CD4-positive, CD25-positive, alpha-beta regulatory T cell (primary cell): ENCODE results near the gene ARHGAP22. TPM values are rescaled to one million over a fixed set of nuclear protein-coding genes. Genes with fewer than 3 reads are reported as not detected.
"Not testable (repeated sequence)": the region's sequence is repeated elsewhere in the genome, so short reads cannot be mapped to it uniquely, and the experiment has no call there.

Source experiments
- ATAC-seq, 2 donors: fragments of 150-1000 bp; cut with Tn5 transposase; one replicate each; pipeline ENCODE4 v1.10.0; 2021; ENCODE audit warnings: low read depth in 2 of 2, moderate number of reproducible peaks in 2 of 2, moderate library complexity in 1 of 2
- DNase-seq, 3 donors: peaks; one replicate each; pipeline versions ENCODE4 v3.0.0 to v3.0.0-alpha.2; 2012 to 2022; ENCODE audit warnings: mixed read lengths in 1 of 3
- H3K27ac ChIP-seq: one replicate; pipeline ENCODE4 v1.7.0; 2013; ENCODE audit warnings: mild to moderate bottlenecking, low read length; ENCODE audit not compliant: insufficient read depth, poor library complexity, severe bottlenecking
- H3K27me3 ChIP-seq: one replicate; pipeline ENCODE4 v1.7.0; 2013; ENCODE audit warnings: low read length; ENCODE audit not compliant: control insufficient read depth, insufficient read depth
- H3K36me3 ChIP-seq: one replicate; pipeline ENCODE4 v1.7.0; 2013; ENCODE audit warnings: mild to moderate bottlenecking, low read length, moderate library complexity; ENCODE audit not compliant: control insufficient read depth, insufficient read depth
- H3K4me1 ChIP-seq: 2 replicates; pipeline ENCODE4 v1.7.0; 2013; ENCODE audit warnings: mild to moderate bottlenecking, low read length; ENCODE audit not compliant: insufficient read depth, control insufficient read depth, poor library complexity, severe bottlenecking
- H3K4me3 ChIP-seq: one replicate; pipeline ENCODE4 v1.7.0; 2013; ENCODE audit warnings: low read depth, mild to moderate bottlenecking, low read length, moderate library complexity
- H3K9me3 ChIP-seq, 2 experiments: 1 replicate in 1 of 2; 2 replicates in 1 of 2; pipeline ENCODE4 v1.7.0; 2013; ENCODE audit warnings: low read length in 2 of 2, mild to moderate bottlenecking in 1 of 2, moderate library complexity in 1 of 2; ENCODE audit not compliant: control insufficient read depth in 2 of 2
- H3K27ac Mint-ChIP-seq, 3 donors: one replicate each; pipeline ENCODE4 v1.8.0; 2020 to 2022; ENCODE audit warnings: mild to moderate bottlenecking in 3 of 3, mixed read lengths in 3 of 3, moderate library complexity in 2 of 3
- H3K27me3 Mint-ChIP-seq: one replicate; pipeline ENCODE4 v1.8.0; 2022; ENCODE audit warnings: mild to moderate bottlenecking, mixed read lengths
- H3K36me3 Mint-ChIP-seq: one replicate; pipeline ENCODE4 v1.8.0; 2020; ENCODE audit warnings: mixed read lengths
- H3K4me1 Mint-ChIP-seq, 4 donors: one replicate each; pipeline ENCODE4 v1.8.0; 2020 to 2022; ENCODE audit warnings: mixed read lengths in 4 of 4, mild to moderate bottlenecking in 1 of 4
- H3K4me3 Mint-ChIP-seq, 4 donors: one replicate each; pipeline ENCODE4 v1.8.0; 2020 to 2022; ENCODE audit warnings: mild to moderate bottlenecking in 4 of 4, mixed read lengths in 4 of 4, moderate library complexity in 3 of 4
- H3K9me3 Mint-ChIP-seq, 7 donors: one replicate each; pipeline ENCODE4 v1.8.0; 2020 to 2022; ENCODE audit warnings: mixed read lengths in 7 of 7, mild to moderate bottlenecking in 3 of 7, moderate library complexity in 2 of 7
- polyA plus RNA-seq, 4 donors: library from polyadenylated mRNA; unstranded; fragments of 300-500 nt; fragmentation: Illumina TruSeq; gene quantifications; one replicate each; pipeline ENCODE4 v1.2.3, GENCODE V29; 2021
- total RNA-seq: library from RNA; stranded (reverse); gene quantifications from one replicate; pipeline ENCODE4 v1.2.3, GENCODE V29; 2022

Gene ARHGAP22
- total and polyA plus RNA-seq, 5 donors from 2014 or later, result 0.42 TPM; not detected in 4

DNA sequence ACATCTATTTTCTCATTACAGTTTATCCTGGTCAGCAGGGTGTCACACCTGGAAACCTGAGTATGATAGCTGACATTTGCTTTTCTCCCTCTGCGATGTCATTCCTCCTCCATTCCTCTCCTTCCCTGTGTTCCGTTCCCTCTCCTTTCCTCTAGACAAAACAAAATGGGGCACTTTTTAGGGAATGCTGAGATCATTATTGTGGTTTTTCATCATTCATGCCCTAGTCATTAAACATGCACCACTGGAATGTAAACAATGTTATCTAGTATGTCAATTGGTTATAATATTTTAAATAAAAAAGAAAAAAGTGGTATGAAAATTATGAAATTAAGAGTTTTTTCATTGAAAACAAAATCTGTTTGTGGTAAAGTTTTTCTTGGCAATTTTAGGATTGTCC, 165.8 kb downstream of the ARHGAP22 start:
- no peak for DNase-seq
- Mint-ChIP-seq H3K36me3 (peaks cover 16% of the 10 kb centered on the region), H3K27ac (peak overlapping the region in 1 of 3 donors; percentile 87), H3K4me1 (peaks cover 0 to 5% (median 0%) of the 10 kb centered on the region in 4 donors), H3K27me3 (no peaks in the 10 kb centered on the region), H3K4me3 (no peak overlapping the region), H3K9me3 (no peaks in the 10 kb centered on the region)
- H3K9me3 ChIP-seq, result no peaks in the 10 kb centered on the region
- H3K27ac ChIP-seq, result no peak overlapping the region
- H3K4me3 ChIP-seq, result no peak overlapping the region
- H3K27me3 ChIP-seq, result no peaks in the 10 kb centered on the region
- H3K36me3 ChIP-seq, result peaks cover 8% of the 10 kb centered on the region
- no peak for ATAC-seq
- no peaks in the 10 kb centered on the region for H3K4me1 ChIP-seq

- DNase-seq (no peak), ATAC-seq (no peak)
- H3K27ac Mint-ChIP-seq, result no peak overlapping the region
- H3K4me3 Mint-ChIP-seq, result no peak overlapping the region
- Histone ChIP-seq H3K36me3 (peaks cover 14% of the 10 kb centered on the region), H3K27ac (no peak overlapping the region), H3K4me3 (no peak overlapping the region), H3K27me3 (no peaks in the 10 kb centered on the region), H3K9me3 (no peaks in the 10 kb centered on the region), H3K4me1 (no peaks in the 10 kb centered on the region)
- peaks cover 23% of the 10 kb centered on the region for H3K36me3 Mint-ChIP-seq
- no peaks in the 10 kb centered on the region for H3K27me3 Mint-ChIP-seq
- H3K9me3 Mint-ChIP-seq, result no peaks in the 10 kb centered on the region
- no peaks in the 10 kb centered on the region for H3K4me1 Mint-ChIP-seq
Observed at GRCh38 chr10:48437546-48437945, 167.3 kb downstream of the ARHGAP22 start.

DNA sequence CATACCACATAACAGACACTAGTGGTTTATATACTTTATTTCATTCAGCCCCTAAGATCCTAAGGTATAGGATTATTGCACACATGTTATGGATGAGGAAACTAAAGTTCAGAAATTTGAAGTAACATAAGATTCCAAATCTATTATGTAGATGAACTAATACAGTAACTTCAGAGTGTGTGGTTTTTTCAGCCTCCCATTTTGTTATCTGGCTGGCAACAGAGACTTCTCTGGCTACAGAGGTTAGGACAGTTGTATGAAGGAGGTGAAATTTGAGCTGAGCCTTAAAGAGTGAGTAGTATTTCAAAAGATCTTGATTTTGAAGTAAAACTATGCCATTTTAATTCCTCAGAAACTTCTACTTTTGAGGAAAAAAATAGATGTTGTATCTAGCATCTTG, 173.0 kb downstream of the ARHGAP22 start:
- Mint-ChIP-seq H3K27ac (no peak overlapping the region), H3K9me3 (peaks cover 0 to 2% (median 0%) of the 10 kb centered on the region in 7 donors), H3K27me3 (no peaks in the 10 kb centered on the region), H3K4me1 (peaks cover 0 to 5% (median 0%) of the 10 kb centered on the region in 4 donors), H3K4me3 (no peak overlapping the region), H3K36me3 (peaks cover 48% of the 10 kb centered on the region)
- ATAC-seq, result no peak
- Histone ChIP-seq H3K27me3 (no peaks in the 10 kb centered on the region), H3K36me3 (peaks cover 35% of the 10 kb centered on the region), H3K4me1 (no peaks in the 10 kb centered on the region), H3K9me3 (no peaks in the 10 kb centered on the region), H3K4me3 (no peak overlapping the region), H3K27ac (no peak overlapping the region)
- DNase-seq, result no peak

DNA sequence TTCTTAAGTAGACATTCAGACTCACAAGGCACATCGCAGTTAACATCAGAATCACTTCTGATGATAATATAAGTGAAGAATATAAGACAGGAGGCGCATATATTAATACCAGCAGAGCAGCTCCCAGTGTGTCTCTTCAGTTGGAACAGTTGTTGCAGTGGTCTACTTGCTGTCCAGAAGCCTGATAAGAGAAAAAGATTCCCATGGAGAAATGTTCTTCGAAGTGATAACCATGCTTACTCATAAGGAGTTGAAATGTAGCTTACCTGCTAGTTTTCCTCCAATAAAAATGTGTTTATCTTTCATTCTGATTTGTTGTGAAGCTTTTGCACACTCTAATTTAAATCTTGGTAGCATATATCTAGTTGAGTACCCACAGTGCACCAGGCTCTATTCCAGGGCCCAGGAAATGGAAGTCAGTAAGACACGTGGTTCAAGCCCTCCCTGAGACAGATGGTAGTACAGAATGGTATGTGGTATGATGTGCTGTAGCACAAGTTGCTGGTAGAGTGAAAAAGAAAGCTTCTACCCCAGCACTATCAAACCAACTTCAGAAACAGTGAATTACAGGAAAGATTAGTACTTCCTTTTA, 174.4 kb downstream of the ARHGAP22 start:
- Mint-ChIP-seq H3K4me1 (peaks cover 0 to 5% (median 0%) of the 10 kb centered on the region in 4 donors), H3K36me3 (peaks cover 48% of the 10 kb centered on the region), H3K27me3 (no peaks in the 10 kb centered on the region), H3K9me3 (peaks cover 0 to 2% (median 0%) of the 10 kb centered on the region in 7 donors), H3K27ac (peak overlapping the region in 1 of 3 donors; percentile 1), H3K4me3 (no peak overlapping the region)
- H3K9me3 ChIP-seq, result no peaks in the 10 kb centered on the region
- no peak for DNase-seq
- H3K4me3 ChIP-seq, result no peak overlapping the region
- H3K27me3 ChIP-seq, result no peaks in the 10 kb centered on the region
- peaks cover 41% of the 10 kb centered on the region for H3K36me3 ChIP-seq
- no peak for ATAC-seq
- H3K27ac ChIP-seq, result no peak overlapping the region
- no peaks in the 10 kb centered on the region for H3K4me1 ChIP-seq

GRCh38 chr10:48429309-48429708, 175.6 kb downstream of the ARHGAP22 start:
- Histone ChIP-seq H3K4me1 (no peaks in the 10 kb centered on the region), H3K27ac (no peak overlapping the region), H3K9me3 (no peaks in the 10 kb centered on the region), H3K27me3 (no peaks in the 10 kb centered on the region), H3K36me3 (peaks cover 34% of the 10 kb centered on the region), H3K4me3 (no peak overlapping the region)
- Mint-ChIP-seq H3K27ac (no peak overlapping the region), H3K27me3 (no peaks in the 10 kb centered on the region), H3K4me1 (peaks cover 0 to 9% (median 0%) of the 10 kb centered on the region in 4 donors), H3K4me3 (no peak overlapping the region), H3K9me3 (peaks cover 0 to 2% (median 0%) of the 10 kb centered on the region in 7 donors), H3K36me3 (peaks cover 43% of the 10 kb centered on the region)
- DNase-seq, result no peak
- no peak for ATAC-seq

- Histone ChIP-seq H3K27me3 (no peaks in the 10 kb centered on the region), H3K4me3 (no peak overlapping the region), H3K4me1 (no peaks in the 10 kb centered on the region), H3K9me3 (no peaks in the 10 kb centered on the region), H3K36me3 (peaks cover 34% of the 10 kb centered on the region), H3K27ac (no peak overlapping the region)
- ATAC-seq, result no peak
- H3K36me3 Mint-ChIP-seq, result peaks cover 43% of the 10 kb centered on the region
- H3K9me3 Mint-ChIP-seq, result peaks cover 0 to 2% (median 0%) of the 10 kb centered on the region in 7 donors
- no peak for DNase-seq
- no peaks in the 10 kb centered on the region for H3K27me3 Mint-ChIP-seq
- H3K4me1 Mint-ChIP-seq, result peaks cover 0 to 9% (median 0%) of the 10 kb centered on the region in 4 donors
- H3K27ac Mint-ChIP-seq, result no peak overlapping the region
- no peak overlapping the region for H3K4me3 Mint-ChIP-seq
Observed at GRCh38 chr10:48428896-48429295, 176.0 kb downstream of the ARHGAP22 start.

DNA sequence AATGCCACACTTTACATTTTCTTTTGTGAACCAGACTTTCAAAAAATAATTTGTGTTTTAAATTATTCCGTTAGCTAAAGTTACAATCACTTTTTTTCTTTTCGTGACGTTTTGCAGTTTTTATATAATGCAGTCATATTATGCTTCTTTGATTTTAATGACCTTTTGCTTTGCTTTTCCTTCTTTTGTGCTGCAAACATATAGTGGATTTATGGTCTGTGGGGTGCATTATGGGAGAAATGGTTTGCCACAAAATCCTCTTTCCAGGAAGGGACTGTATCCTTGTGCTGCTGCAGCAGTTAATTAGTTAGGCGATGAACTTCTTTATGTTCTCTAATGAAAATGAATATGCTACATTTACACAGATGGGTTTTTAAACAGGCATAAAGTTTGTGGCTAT, 181.0 kb downstream of the ARHGAP22 start:
- no peak overlapping the region for H3K27ac Mint-ChIP-seq
- H3K27me3 Mint-ChIP-seq, result no peaks in the 10 kb centered on the region
- H3K36me3 Mint-ChIP-seq, result peaks cover 27% of the 10 kb centered on the region

DNA sequence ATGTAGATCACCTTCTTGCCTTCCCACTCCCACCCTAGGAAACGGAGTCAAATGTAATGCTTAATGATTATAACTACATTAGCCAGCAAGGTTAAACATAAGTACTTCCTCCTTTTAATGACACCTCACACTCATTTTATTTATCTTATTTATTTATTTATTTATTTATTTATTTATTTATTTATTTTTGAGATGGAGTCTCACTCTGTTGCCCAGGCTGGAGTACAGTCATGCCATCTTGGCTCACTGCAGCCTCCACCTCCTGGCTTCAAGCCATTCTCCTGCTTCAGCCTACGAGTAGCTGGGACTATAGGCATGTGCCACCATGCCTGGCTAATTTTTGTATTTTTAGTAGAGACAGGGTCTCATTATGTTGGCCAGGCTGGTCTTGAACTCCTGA, 183.0 kb downstream of the ARHGAP22 start:
- not testable (repeated sequence) for ATAC-seq, H3K4me1 ChIP-seq, H3K4me3 Mint-ChIP-seq, H3K9me3 Mint-ChIP-seq, H3K4me3 ChIP-seq, H3K4me1 Mint-ChIP-seq, H3K36me3 ChIP-seq, H3K27ac Mint-ChIP-seq, H3K27me3 ChIP-seq, H3K9me3 ChIP-seq, H3K27me3 Mint-ChIP-seq, DNase-seq, H3K27ac ChIP-seq
- peaks cover 17% of the 10 kb centered on the region for H3K36me3 Mint-ChIP-seq

More for the DNA sequence above, 181.0 kb downstream of the ARHGAP22 start:
- ATAC-seq (no peak), DNase-seq (no peak)
- peaks cover 0 to 9% (median 0%) of the 10 kb centered on the region in 4 donors for H3K4me1 Mint-ChIP-seq
- Histone ChIP-seq H3K4me3 (no peak overlapping the region), H3K27me3 (no peaks in the 10 kb centered on the region), H3K36me3 (peaks cover 17% of the 10 kb centered on the region), H3K27ac (no peak overlapping the region), H3K9me3 (no peaks in the 10 kb centered on the region), H3K4me1 (no peaks in the 10 kb centered on the region)
- no peak overlapping the region for H3K4me3 Mint-ChIP-seq
- H3K9me3 Mint-ChIP-seq, result no peaks in the 10 kb centered on the region
